ENCODE measurements around the gene PSMD14.

GRCh38 chr2:161308178-161308955 is at the start of gene PSMD14:
- no peak for TF ChIP-seq EZH2 (IDR thresholded peaks at IDR 0.05; ENCODE audit: borderline replicate concordance, insufficient read depth, low read length, poor library complexity, severe bottlenecking)
- TF ChIP-seq REST (IDR thresholded peaks at IDR 0.05; ENCODE audit: borderline replicate concordance), result no peak
- TF ChIP-seq, protein P1, sequence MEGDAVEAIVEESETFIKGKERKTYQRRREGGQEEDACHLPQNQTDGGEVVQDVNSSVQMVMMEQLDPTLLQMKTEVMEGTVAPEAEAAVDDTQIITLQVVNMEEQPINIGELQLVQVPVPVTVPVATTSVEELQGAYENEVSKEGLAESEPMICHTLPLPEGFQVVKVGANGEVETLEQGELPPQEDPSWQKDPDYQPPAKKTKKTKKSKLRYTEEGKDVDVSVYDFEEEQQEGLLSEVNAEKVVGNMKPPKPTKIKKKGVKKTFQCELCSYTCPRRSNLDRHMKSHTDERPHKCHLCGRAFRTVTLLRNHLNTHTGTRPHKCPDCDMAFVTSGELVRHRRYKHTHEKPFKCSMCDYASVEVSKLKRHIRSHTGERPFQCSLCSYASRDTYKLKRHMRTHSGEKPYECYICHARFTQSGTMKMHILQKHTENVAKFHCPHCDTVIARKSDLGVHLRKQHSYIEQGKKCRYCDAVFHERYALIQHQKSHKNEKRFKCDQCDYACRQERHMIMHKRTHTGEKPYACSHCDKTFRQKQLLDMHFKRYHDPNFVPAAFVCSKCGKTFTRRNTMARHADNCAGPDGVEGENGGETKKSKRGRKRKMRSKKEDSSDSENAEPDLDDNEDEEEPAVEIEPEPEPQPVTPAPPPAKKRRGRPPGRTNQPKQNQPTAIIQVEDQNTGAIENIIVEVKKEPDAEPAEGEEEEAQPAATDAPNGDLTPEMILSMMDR (IDR thresholded peaks at IDR 0.05; ENCODE audit: poor library complexity, severe bottlenecking), result no peak
- peak; percentile 87 for TF ChIP-seq MXI1 (conservative IDR thresholded peaks at IDR 0.05; ENCODE audit: poor library complexity, severe bottlenecking)
- TF ChIP-seq EP300 (conservative IDR thresholded peaks at IDR 0.05; ENCODE audit: poor library complexity, severe bottlenecking), result no peak
- TF ChIP-seq POLR2AphosphoS5 (IDR thresholded peaks at IDR 0.05), result peak; percentile 73

All from neural cell (in vitro differentiated cells).